Naive thymus-derived CD4-positive, alpha-beta T cell (primary cell): ENCODE measurements around the gene ULBP1. TPM values are rescaled to one million over a fixed set of nuclear protein-coding genes. Genes with fewer than 3 reads are reported as not detected.
"Not testable (repeated sequence)": the region's sequence is repeated elsewhere in the genome, so short reads cannot be mapped to it uniquely, and the experiment has no call there.

Experiments used
- ATAC-seq: fragments of 150-1000 bp; cut with Tn5 transposase; 2 replicates; pipeline ENCODE4 v1.10.0; 2021; ENCODE audit warnings: mild to moderate bottlenecking, moderate library complexity
- CTCF ChIA-PET: fragments of 350-600 bp; sonication (Branson Sonifier 250); formaldehyde crosslinking; loops from one replicate; lab custom pipeline; 2021; ENCODE audit warnings: antibody characterized with exemption; lab: Charles Lee
- POLR2A ChIA-PET: fragments of 350-600 bp; sonication (Branson Sonifier 250); formaldehyde crosslinking; loops from one replicate; lab custom pipeline; 2021; ENCODE audit warnings: antibody characterized with exemption, inconsistent platforms; lab: Charles Lee
- DNase-seq, 9 donors: peaks; one replicate each; pipeline versions ENCODE4 v3.0.0 to v3.0.0-alpha.2; 2020 to 2022; ENCODE audit warnings: mixed read lengths in 1 of 9
- H3K27ac ChIP-seq: one replicate; pipeline ENCODE4 v1.7.0; 2013; ENCODE audit warnings: mild to moderate bottlenecking, low read depth, low read length, moderate library complexity
- H3K27me3 ChIP-seq, 2 donors: one replicate each; pipeline ENCODE4 v1.7.0; 2013; ENCODE audit warnings: low read length in 2 of 2, mild to moderate bottlenecking in 2 of 2, moderate library complexity in 2 of 2; ENCODE audit not compliant: control insufficient read depth in 2 of 2, insufficient read depth in 2 of 2
- H3K36me3 ChIP-seq, 3 experiments: 1 replicate in 2 of 3; 2 replicates in 1 of 3; pipeline ENCODE4 v1.7.0; 2013; ENCODE audit warnings: low read length in 3 of 3, mild to moderate bottlenecking in 3 of 3, moderate library complexity in 1 of 3; ENCODE audit not compliant: insufficient read depth in 3 of 3, control insufficient read depth in 2 of 3
- H3K4me1 ChIP-seq, 2 donors: one replicate each; pipeline ENCODE4 v1.7.0; 2013; ENCODE audit warnings: low read length in 2 of 2, mild to moderate bottlenecking in 2 of 2, moderate library complexity in 1 of 2; ENCODE audit not compliant: control insufficient read depth in 2 of 2, insufficient read depth in 2 of 2
- H3K4me3 ChIP-seq: 2 replicates; pipeline ENCODE4 v1.7.0; 2013; ENCODE audit warnings: mild to moderate bottlenecking, low read length
- H3K9me3 ChIP-seq, 3 experiments: 1 replicate in 2 of 3; 2 replicates in 1 of 3; pipeline ENCODE4 v1.7.0; 2013; ENCODE audit warnings: low read length in 3 of 3; ENCODE audit not compliant: control insufficient read depth in 2 of 3
- H3K27ac Mint-ChIP-seq, 9 donors: one replicate each; pipeline ENCODE4 v1.8.0; 2020 to 2022; ENCODE audit warnings: mixed read lengths in 9 of 9, mild to moderate bottlenecking in 8 of 9, moderate library complexity in 5 of 9, inconsistent platforms in 2 of 9
- H3K27me3 Mint-ChIP-seq, 5 donors: one replicate each; pipeline ENCODE4 v1.8.0; 2021 to 2022; ENCODE audit warnings: mixed read lengths in 5 of 5, mild to moderate bottlenecking in 1 of 5
- H3K36me3 Mint-ChIP-seq, 5 donors: one replicate each; pipeline ENCODE4 v1.8.0; 2020 to 2022; ENCODE audit warnings: mixed read lengths in 5 of 5, mild to moderate bottlenecking in 3 of 5, inconsistent platforms in 1 of 5
- H3K4me1 Mint-ChIP-seq, 7 donors: one replicate each; pipeline ENCODE4 v1.8.0; 2020 to 2022; ENCODE audit warnings: mixed read lengths in 7 of 7, mild to moderate bottlenecking in 3 of 7, inconsistent platforms in 1 of 7
- H3K4me3 Mint-ChIP-seq, 10 donors: one replicate each; pipeline ENCODE4 v1.8.0; 2020 to 2022; ENCODE audit warnings: mild to moderate bottlenecking in 10 of 10, mixed read lengths in 10 of 10, moderate library complexity in 6 of 10, inconsistent platforms in 2 of 10
- H3K9me3 Mint-ChIP-seq, 11 donors: one replicate each; pipeline ENCODE4 v1.8.0; 2020 to 2022; ENCODE audit warnings: mixed read lengths in 11 of 11, mild to moderate bottlenecking in 4 of 11, inconsistent platforms in 1 of 11, moderate library complexity in 1 of 11
- intact Hi-C, 2 donors: fragments of 100-400 bp; cut with micrococcal nuclease; formaldehyde crosslinking; loops; one replicate each; pipeline ENCODE4 v1.15.1; 2023
- polyA plus RNA-seq, 2 donors: library from polyadenylated mRNA; unstranded; fragments of 300-500 nt; fragmentation: Illumina TruSeq; gene quantifications; one replicate each; pipeline ENCODE4 v1.2.3, GENCODE V29; 2021
- total RNA-seq, 6 experiments: library from RNA in 5 of 6; stranded (reverse) in 5 of 6; gene quantifications; 1 replicate in 5 of 6; 2 replicates in 1 of 6; pipeline ENCODE4 v1.2.3 and lab custom pipeline; 2021 to 2026

Gene ULBP1
- total and polyA plus RNA-seq, 7 experiments from 2014 or later = 1.4 TPM; not detected in 6

DNA sequence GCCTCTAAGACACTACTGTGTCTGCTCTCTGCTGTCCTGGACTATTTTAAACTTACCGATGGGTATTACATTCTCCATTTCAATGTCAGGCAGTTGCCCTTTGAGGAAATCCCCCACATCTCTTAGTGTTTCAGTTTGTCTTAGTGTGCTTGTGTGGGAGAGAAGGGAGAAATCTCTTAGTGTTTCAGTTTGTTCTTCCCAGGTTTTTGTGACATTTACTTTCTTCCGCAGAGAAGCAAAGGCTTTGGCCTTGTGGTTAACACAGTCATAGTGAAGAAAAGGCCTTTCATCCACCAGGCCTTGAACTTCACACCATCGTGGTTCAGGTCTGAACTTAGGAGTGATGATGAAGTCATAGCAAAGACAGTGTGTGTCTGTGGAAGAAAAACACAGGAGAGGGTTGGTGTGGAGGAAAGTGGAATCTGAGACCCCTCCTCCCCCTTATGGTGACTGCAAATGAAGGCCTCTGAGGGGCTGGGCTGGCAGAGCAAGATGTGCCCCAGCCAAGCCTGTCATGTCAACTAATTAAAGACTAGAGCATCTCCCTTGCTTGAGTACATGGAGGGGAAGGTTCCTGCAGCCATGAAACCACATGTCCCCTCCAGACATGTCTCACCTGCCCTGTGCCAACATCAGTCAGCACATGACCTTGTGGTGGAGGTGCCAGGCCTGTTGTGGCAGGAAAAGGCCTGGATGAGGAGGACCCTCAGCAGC is 37.7 kb downstream of the ULBP1 start:
- H3K4me1 ChIP-seq = peaks cover 13 to 31% of the 10 kb centered on the region in 2 donors
- H3K27me3 Mint-ChIP-seq = peaks cover 9 to 42% (median 20%) of the 10 kb centered on the region in 5 donors
- H3K4me3 Mint-ChIP-seq = peak overlapping the region in 1 of 10 donors; percentile 46
- DNase-seq (peak in 1 of 9 donors; percentile 51), ATAC-seq (no peak)
- peaks cover 7 to 43% (median 20%) of the 10 kb centered on the region in 7 donors for H3K4me1 Mint-ChIP-seq
- POLR2A ChIA-PET = no interaction called here
- peaks cover 0 to 7% (median 0%) of the 10 kb centered on the region in 11 donors for H3K9me3 Mint-ChIP-seq
- intact Hi-C loops = loop anchor here (5.0 to 10.0 kb wide), 3 partner anchors 254 to 1453 kb away; partner anchors contain the start of genes LATS1 (in 1 of the 2), NUP43 (in 1 of the 2), PCMT1 (in 1 of the 2) and RMND1 (in 1 of the 2)
- CTCF ChIA-PET = no interaction called here
- H3K27ac ChIP-seq = no peak overlapping the region
- H3K36me3 Mint-ChIP-seq = peaks cover 0 to 32% (median 0%) of the 10 kb centered on the region in 5 donors
- no peaks in the 10 kb centered on the region for H3K9me3 ChIP-seq
- H3K36me3 ChIP-seq = no peaks in the 10 kb centered on the region
- peak overlapping the region in 3 of 9 donors; percentile 1 to 72 (median 6) for H3K27ac Mint-ChIP-seq
- H3K27me3 ChIP-seq = no peaks in the 10 kb centered on the region
- H3K4me3 ChIP-seq = no peak overlapping the region

DNA sequence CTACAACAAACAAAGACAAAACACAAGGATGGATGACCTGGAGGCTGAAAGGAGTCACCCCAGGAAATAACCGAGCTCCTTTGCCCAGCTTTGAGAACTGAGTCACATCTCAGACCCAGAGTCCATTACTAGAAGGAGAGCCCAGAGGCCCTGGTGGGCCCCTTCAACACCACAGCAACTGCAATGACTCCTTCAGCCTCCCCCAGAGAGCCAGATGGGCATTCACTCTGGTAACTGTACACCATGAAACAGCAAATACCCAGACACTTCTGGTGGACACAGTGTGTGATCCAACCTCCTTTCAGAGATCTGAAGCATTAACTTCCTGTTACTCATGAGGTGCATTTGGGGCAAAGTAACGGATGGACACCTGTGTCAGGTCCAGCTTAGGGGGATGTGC is 39.0 kb downstream of the ULBP1 start:
- ChIA-PET CTCF (no interaction called here), POLR2A (no interaction called here)
- Histone ChIP-seq H3K27ac (no peak overlapping the region), H3K27me3 (no peaks in the 10 kb centered on the region), H3K4me1 (peaks cover 13 to 31% of the 10 kb centered on the region in 2 donors), H3K9me3 (no peaks in the 10 kb centered on the region), H3K4me3 (no peak overlapping the region), H3K36me3 (no peaks in the 10 kb centered on the region)
- H3K27me3 Mint-ChIP-seq = peaks cover 3 to 36% (median 9%) of the 10 kb centered on the region in 5 donors
- peak overlapping the region in 1 of 10 donors; percentile 18 for H3K4me3 Mint-ChIP-seq
- ATAC-seq = no peak
- H3K9me3 Mint-ChIP-seq = peaks cover 0 to 5% (median 0%) of the 10 kb centered on the region in 11 donors
- intact Hi-C loops = loop anchor here (5.0 to 10.0 kb wide), 3 partner anchors 255 to 1452 kb away; partner anchors contain the start of genes LATS1 (in 1 of the 2), NUP43 (in 1 of the 2), PCMT1 (in 1 of the 2) and RMND1 (in 1 of the 2)
- no peak overlapping the region for H3K27ac Mint-ChIP-seq
- peaks cover 7 to 49% (median 20%) of the 10 kb centered on the region in 7 donors for H3K4me1 Mint-ChIP-seq
- peaks cover 0 to 32% (median 0%) of the 10 kb centered on the region in 5 donors for H3K36me3 Mint-ChIP-seq
- DNase-seq = no peak

DNA sequence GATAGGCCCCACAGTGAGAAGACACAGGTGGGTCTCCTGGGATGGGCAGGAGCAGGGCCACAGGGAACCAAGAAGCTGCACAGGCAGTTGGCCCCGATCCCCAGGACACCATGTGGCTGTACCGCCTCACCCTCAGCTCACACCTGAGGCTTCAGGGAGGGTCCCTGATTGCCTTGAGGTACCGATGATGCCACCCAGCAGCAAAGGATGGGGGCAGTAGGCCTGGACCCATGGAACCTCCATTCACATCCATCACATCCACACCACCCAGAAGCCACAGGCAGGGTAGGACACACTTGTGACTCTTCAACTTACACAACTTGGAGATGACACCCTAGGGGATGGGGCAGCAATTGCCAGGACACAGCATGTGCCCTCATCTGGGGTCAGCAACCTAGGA is 39.9 kb downstream of the ULBP1 start:
- POLR2A ChIA-PET, DNase-seq, H3K27me3 ChIP-seq, H3K9me3 Mint-ChIP-seq, H3K9me3 ChIP-seq, ATAC-seq, H3K36me3 ChIP-seq, H3K27ac ChIP-seq, H3K4me3 ChIP-seq, CTCF ChIA-PET: not testable (repeated sequence)
- H3K4me1 Mint-ChIP-seq = peaks cover 7 to 53% (median 20%) of the 10 kb centered on the region in 7 donors
- intact Hi-C loops = loop anchor here (5.0 to 10.0 kb wide), 3 partner anchors 256 to 1451 kb away; partner anchors contain the start of genes LATS1 (in 1 of the 2), NUP43 (in 1 of the 2), PCMT1 (in 1 of the 2) and RMND1 (in 1 of the 2)
- peaks cover 0 to 32% (median 0%) of the 10 kb centered on the region in 5 donors for H3K36me3 Mint-ChIP-seq
- H3K4me1 ChIP-seq = peaks cover 13 to 31% of the 10 kb centered on the region in 2 donors
- peaks cover 7 to 36% (median 13%) of the 10 kb centered on the region in 5 donors for H3K27me3 Mint-ChIP-seq
- H3K27ac Mint-ChIP-seq = peak overlapping the region in 3 of 9 donors; percentile 31 to 95 (median 52)
- H3K4me3 Mint-ChIP-seq = peak overlapping the region; percentile 78 to 96 (median 91)

DNA sequence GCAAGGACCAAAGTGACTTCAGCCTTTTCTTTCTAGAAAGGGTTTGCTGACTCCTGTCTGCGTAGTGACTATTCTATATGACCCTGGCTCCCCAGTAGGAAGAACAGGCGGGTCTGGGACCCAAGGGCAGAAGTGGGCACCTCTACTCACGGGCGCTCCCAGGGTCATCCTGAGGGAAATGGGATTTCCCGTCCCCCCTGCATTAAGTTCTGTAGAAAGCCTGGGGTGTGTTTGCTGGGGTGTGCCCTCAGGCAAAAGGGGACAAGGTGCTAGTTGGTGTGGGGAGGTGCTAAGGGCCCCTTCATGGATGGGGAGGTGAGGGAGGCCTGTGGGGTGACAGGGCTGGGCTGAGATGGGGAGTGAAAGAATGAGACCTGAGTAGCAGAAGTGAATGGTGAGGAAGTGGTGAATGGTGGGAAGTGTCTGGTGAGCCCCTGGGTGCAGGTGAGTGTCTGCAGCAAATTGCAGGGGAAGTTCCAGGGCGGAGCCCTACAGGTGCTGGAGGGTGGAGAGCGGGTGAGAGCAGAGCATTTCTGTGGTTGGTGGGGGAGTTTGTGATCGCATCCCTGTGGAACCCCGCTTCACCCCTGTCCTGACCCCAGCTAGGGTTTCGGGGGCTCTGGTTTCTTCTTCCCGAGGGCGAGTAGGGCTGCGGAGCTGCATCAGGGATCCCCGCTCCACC is 40.5 kb downstream of the ULBP1 start:
- ChIA-PET CTCF (no interaction called here), POLR2A (no interaction called here)
- ATAC-seq (peak; percentile 72), DNase-seq (peak in 7 of 9 donors; percentile 49 to 80 (median 58))
- peaks cover 13 to 31% of the 10 kb centered on the region in 2 donors for H3K4me1 ChIP-seq
- H3K36me3 ChIP-seq = no peaks in the 10 kb centered on the region
- Mint-ChIP-seq H3K9me3 (peaks cover 0 to 5% (median 0%) of the 10 kb centered on the region in 11 donors), H3K27me3 (peaks cover 10 to 34% (median 17%) of the 10 kb centered on the region in 5 donors), H3K4me3 (peak overlapping the region; percentile 78 to 96 (median 91)), H3K4me1 (peaks cover 7 to 56% (median 20%) of the 10 kb centered on the region in 7 donors), H3K36me3 (peaks cover 0 to 32% (median 0%) of the 10 kb centered on the region in 5 donors), H3K27ac (peak overlapping the region; percentile 10 to 95 (median 78))
- peak overlapping the region; percentile 87 for H3K4me3 ChIP-seq
- no peaks in the 10 kb centered on the region for H3K9me3 ChIP-seq
- H3K27me3 ChIP-seq = no peaks in the 10 kb centered on the region
- H3K27ac ChIP-seq = peak overlapping the region; percentile 75
- intact Hi-C loops = loop anchor here (1.0 to 10.0 kb wide), 7 partner anchors 13 to 1451 kb away; partner anchors contain the start of genes NUP43 (in 2 of the 2), GINM1 (in 1 of the 2), LATS1 (in 1 of the 2) and PCMT1 (in 1 of the 2)

DNA sequence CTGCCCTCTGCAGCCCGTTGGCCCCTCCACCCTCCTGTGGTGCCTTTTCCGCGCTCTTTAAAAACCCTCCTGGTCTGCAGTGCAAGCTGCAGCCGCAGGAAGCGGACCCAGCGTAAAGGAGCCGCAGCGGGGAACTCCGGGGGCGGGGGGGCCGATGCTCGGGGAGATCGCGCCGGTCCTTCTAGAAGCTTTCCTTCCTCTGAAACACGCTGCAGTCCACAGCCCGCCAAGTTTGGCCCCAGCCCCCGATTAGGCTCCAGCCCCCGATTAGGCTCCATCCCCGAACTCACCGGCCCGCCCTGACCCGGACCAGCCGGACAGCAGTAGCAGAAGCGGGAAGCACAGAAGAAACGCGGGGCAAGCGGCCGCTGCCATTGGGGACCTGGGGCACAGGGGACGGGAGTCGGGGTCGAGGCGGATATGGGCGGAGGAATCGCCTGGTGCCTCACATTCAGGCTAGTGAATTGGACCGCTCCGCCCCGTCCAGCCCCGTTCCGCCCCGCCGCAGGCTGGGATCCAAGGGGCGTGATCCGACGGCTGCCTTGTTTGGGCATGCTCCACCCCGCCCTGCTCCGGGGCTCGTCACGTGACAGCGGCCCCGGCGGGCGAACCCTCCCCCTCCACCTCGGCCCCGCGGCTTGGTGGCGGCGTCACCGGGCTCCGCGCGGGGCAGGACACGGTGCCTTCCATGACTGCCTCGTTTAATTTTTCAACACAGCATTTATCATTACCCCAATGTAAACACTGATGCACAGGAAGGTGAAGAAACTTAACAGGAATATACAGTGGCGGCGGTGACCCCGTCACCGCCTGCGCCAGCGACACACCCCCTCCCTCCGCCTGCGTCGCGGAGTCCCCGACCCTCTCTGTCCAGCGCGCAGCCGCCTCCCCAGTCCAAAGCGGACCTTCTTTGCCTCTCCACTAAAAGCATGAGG is 41.3 kb downstream of the ULBP1 start:
- Histone ChIP-seq H3K27me3 (peaks cover 0 to 3% of the 10 kb centered on the region in 2 donors), H3K4me1 (peaks cover 13 to 31% of the 10 kb centered on the region in 2 donors), H3K9me3 (no peaks in the 10 kb centered on the region), H3K27ac (peak overlapping the region; percentile 75), H3K36me3 (no peaks in the 10 kb centered on the region), H3K4me3 (peak overlapping the region; percentile 87)
- CTCF ChIA-PET = no interaction called here
- intact Hi-C loops = loop anchor here (1.0 to 10.0 kb wide), 15 partner anchors 12 to 1450 kb away; partner anchors contain the start of genes LRP11 (in 2 of the 2), NUP43 (in 2 of the 2), ULBP1 (in 2 of the 2) and ULBP3 (in 2 of the 2)
- ATAC-seq (peak; percentile 89), DNase-seq (peak; percentile 73 to 91 (median 82))
- Mint-ChIP-seq H3K4me1 (peaks cover 7 to 56% (median 20%) of the 10 kb centered on the region in 7 donors), H3K27ac (peak overlapping the region; percentile 31 to 95 (median 85)), H3K36me3 (peaks cover 0 to 26% (median 0%) of the 10 kb centered on the region in 5 donors), H3K27me3 (peaks cover 15 to 35% (median 19%) of the 10 kb centered on the region in 5 donors), H3K4me3 (peak overlapping the region; percentile 78 to 96 (median 91)), H3K9me3 (peaks cover 0 to 5% (median 0%) of the 10 kb centered on the region in 11 donors)
- POLR2A ChIA-PET = no interaction called here
